ENCODE measurements around the gene RIMS3.
"Not testable (repeated sequence)": the region's sequence is repeated elsewhere in the genome, so short reads cannot be mapped to it uniquely, and the experiment has no call there.

DNA sequence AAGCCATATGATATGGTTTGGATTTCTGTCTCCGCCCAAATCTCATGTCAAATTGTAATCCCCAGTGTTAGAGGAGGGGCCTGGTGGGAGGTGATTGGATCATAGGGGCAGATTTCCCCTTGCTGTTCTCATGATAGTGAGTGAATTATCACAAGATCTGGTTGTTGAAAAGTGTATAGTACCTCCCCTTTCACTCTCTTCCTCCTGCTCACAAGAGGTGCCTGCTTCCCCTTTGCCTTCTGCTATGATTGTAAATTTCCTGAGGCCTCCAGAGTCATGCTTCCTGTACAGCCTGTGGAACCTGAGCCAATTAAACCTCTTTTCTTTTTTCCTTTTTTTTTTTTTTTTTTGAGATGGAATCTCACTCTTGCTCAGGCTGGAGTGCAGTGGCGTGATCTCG, 90.7 kb downstream of the RIMS3 start:
- not testable (repeated sequence) for TF ChIP-seq ZNF274 (IDR thresholded peaks at IDR 0.05; ENCODE audit: low read depth, low read length); YY1 (IDR thresholded peaks at IDR 0.05; ENCODE audit: insufficient read depth, insufficient read length); SUZ12 (IDR thresholded peaks at IDR 0.05; ENCODE audit: extremely low read depth, insufficient read depth, insufficient read length)
